Suprapubic skin (tissue), 4 donors: Measurements from ENCODE around the gene LRIF1.

Experiments used
- EP300 ChIP-seq: sonication (generic); formaldehyde crosslinking; IDR thresholded peaks from one replicate; pipeline ENCODE4 v1.6.1; 2017; ENCODE audit warnings: antibody characterized with exemption
- POLR2A ChIP-seq, 2 donors: fragments of 450-650 bp; IDR thresholded peaks; one replicate each; pipeline ENCODE4 v1.6.1; 2017; ENCODE audit warnings: antibody characterized with exemption in 2 of 2, mild to moderate bottlenecking in 2 of 2, moderate library complexity in 2 of 2
- POLR2AphosphoS5 ChIP-seq, 3 donors: sonication (generic); formaldehyde crosslinking; IDR thresholded peaks; one replicate each; pipeline ENCODE4 v1.6.1; 2017; ENCODE audit warnings: antibody characterized with exemption in 3 of 3
- TF ChIP-seq, protein P1 (sequence below), 2 donors: fragments of 200-600 bp in 1 of 2; fragments of 450-650 bp in 1 of 2; sonication (generic) in 1 of 2; IDR thresholded peaks; one replicate each; pipeline ENCODE4 v1.5.1; 2016 to 2019; ENCODE audit warnings: antibody characterized with exemption in 2 of 2, mild to moderate bottlenecking in 1 of 2, moderate library complexity in 1 of 2

- TF ChIP-seq EP300 (no peak), POLR2A (IDR thresholded peaks at IDR 0.05) (no peak), POLR2AphosphoS5 (IDR thresholded peaks at IDR 0.05) (no peak)
- TF ChIP-seq, protein P1, sequence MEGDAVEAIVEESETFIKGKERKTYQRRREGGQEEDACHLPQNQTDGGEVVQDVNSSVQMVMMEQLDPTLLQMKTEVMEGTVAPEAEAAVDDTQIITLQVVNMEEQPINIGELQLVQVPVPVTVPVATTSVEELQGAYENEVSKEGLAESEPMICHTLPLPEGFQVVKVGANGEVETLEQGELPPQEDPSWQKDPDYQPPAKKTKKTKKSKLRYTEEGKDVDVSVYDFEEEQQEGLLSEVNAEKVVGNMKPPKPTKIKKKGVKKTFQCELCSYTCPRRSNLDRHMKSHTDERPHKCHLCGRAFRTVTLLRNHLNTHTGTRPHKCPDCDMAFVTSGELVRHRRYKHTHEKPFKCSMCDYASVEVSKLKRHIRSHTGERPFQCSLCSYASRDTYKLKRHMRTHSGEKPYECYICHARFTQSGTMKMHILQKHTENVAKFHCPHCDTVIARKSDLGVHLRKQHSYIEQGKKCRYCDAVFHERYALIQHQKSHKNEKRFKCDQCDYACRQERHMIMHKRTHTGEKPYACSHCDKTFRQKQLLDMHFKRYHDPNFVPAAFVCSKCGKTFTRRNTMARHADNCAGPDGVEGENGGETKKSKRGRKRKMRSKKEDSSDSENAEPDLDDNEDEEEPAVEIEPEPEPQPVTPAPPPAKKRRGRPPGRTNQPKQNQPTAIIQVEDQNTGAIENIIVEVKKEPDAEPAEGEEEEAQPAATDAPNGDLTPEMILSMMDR (IDR thresholded peaks at IDR 0.05): no peak
Observed at GRCh38 chr1:110928904-110929303, 34.8 kb downstream of the LRIF1 start.
